Panc1 (cell line): ENCODE data around the gene CDH23. TPM values are rescaled to one million over a fixed set of nuclear protein-coding genes. Genes with fewer than 3 reads are reported as not detected.

ENCODE experiments used
- ATAC-seq: fragments of 200-7000 bp; cut with Tn5 transposase; 2 replicates; pipeline ENCODE4 v1.9.1; 2020; ENCODE audit warnings: mild to moderate bottlenecking, moderate library complexity
- BruUV-seq: library from RNA; stranded (reverse); fragments of 400-500 nt; replicated peaks from 2 replicates; lab custom pipeline; 2021; lab: Mats Ljungman, UMichigan
- CTCF ChIA-PET: fragments of 300-600 bp; sonication (Branson Sonifier 250); formaldehyde crosslinking; loops from one replicate; lab custom pipeline; 2022; ENCODE audit warnings: antibody characterized with exemption; lab: Charles Lee
- POLR2A ChIA-PET: fragments of 300-600 bp; sonication (Branson Sonifier 250); formaldehyde crosslinking; loops from one replicate; lab custom pipeline; 2022; ENCODE audit warnings: antibody characterized with exemption; lab: Charles Lee
- DNase-seq: peaks from one replicate; pipeline ENCODE4 v3.0.0-alpha.2; 2010; ENCODE audit warnings: low read depth, low spot score
- H3K27ac ChIP-seq: 2 replicates; pipeline ENCODE4 v1.5.1; 2011; ENCODE audit warnings: mild to moderate bottlenecking, low read length, inconsistent platforms
- H3K27me3 ChIP-seq: fragments of 200-500 bp; sonication (Bioruptor generic); 2 replicates; pipeline ENCODE4 v1.6.0; 2014; ENCODE audit warnings: low read length, inconsistent platforms; ENCODE audit not compliant: control insufficient read depth, insufficient read depth
- H3K36me3 ChIP-seq: fragments of 200-500 bp; sonication (Bioruptor generic); 2 replicates; pipeline ENCODE4 v1.5.1; 2014; ENCODE audit warnings: inconsistent platforms, mild to moderate bottlenecking, low read length, moderate library complexity; ENCODE audit not compliant: control insufficient read depth, insufficient read depth
- H3K4me1 ChIP-seq: 2 replicates; pipeline ENCODE4 v1.5.1; 2011; ENCODE audit warnings: inconsistent platforms, mild to moderate bottlenecking, low read length, moderate library complexity; ENCODE audit not compliant: control insufficient read depth, insufficient read depth
- H3K4me3 ChIP-seq, 2 experiments: 2 replicates each; pipeline ENCODE4 v1.5.1; 2011 to 2012; ENCODE audit warnings: low read depth in 2 of 2, low read length in 2 of 2, mild to moderate bottlenecking in 2 of 2, inconsistent platforms in 1 of 2, moderate library complexity in 1 of 2
- H3K9me3 ChIP-seq: fragments of 200-500 bp; sonication (Bioruptor generic); 2 replicates; pipeline ENCODE4 v1.5.1; 2014; ENCODE audit warnings: low read depth, mild to moderate bottlenecking, inconsistent platforms, low read length, moderate library complexity; ENCODE audit not compliant: control insufficient read depth, insufficient read depth
- POLR2AphosphoS5 ChIP-seq: IDR thresholded peaks from 2 replicates; pipeline ENCODE4 v1.6.1; 2012; ENCODE audit warnings: mild to moderate bottlenecking, low read depth, low read length, moderate library complexity
- REST ChIP-seq, 2 experiments: IDR thresholded peaks; 2 replicates each; pipeline ENCODE4 v1.6.1; 2011 to 2012; ENCODE audit warnings: low read depth in 2 of 2, control low read depth in 1 of 2, low read length in 1 of 2, mild to moderate bottlenecking in 1 of 2, moderate library complexity in 1 of 2; ENCODE audit not compliant: insufficient read depth in 1 of 2
- SIN3A ChIP-seq: IDR thresholded peaks from 2 replicates; pipeline ENCODE4 v1.6.1; 2012; ENCODE audit warnings: low read depth, mild to moderate bottlenecking, low read length, moderate library complexity, borderline replicate concordance; ENCODE audit not compliant: insufficient read depth
- TCF7L2 ChIP-seq: IDR thresholded peaks from 2 replicates; pipeline ENCODE4 v1.6.1; 2011; ENCODE audit warnings: mild to moderate bottlenecking, low read depth, low read length, inconsistent platforms
- in situ Hi-C: cut with HindIII; loops from 2 replicates; pipeline ENCODE4 v1.10.0; 2016; ENCODE audit warnings: low sequenced_read_pairs, low pct_unique_long_range_greater_than_20kb
- intact Hi-C: fragments of 100-400 bp; cut with micrococcal nuclease; formaldehyde crosslinking; loops from one replicate; pipeline ENCODE4 v1.10.0; 2022; ENCODE audit not compliant: unreplicated experiment
- total RNA-seq: library from RNA; stranded (reverse); gene quantifications from one replicate; pipeline ENCODE4 v1.2.1, GENCODE V29; 2021; ENCODE audit not compliant: unreplicated experiment
- TF ChIP-seq, protein P1 (sequence below): fragments of 450-650 bp; IDR thresholded peaks from 2 replicates; pipeline ENCODE4 v1.5.1; 2017; ENCODE audit warnings: mild to moderate bottlenecking

CDH23 gene
- total RNA-seq, 1 experiment from 2014 or later: 2.7 TPM

- intact Hi-C loops (no loop called here), in situ Hi-C loops (no loop called here)
- Histone ChIP-seq H3K9me3 (no peaks in the 10 kb centered on the region), H3K4me3 (no peak overlapping the region), H3K4me1 (no peaks in the 10 kb centered on the region), H3K36me3 (no peaks in the 10 kb centered on the region), H3K27me3 (no peaks in the 10 kb centered on the region), H3K27ac (no peak overlapping the region)
- no peak for TF ChIP-seq POLR2AphosphoS5
- ATAC-seq (no peak), DNase-seq (no peak)
- POLR2A ChIA-PET: interaction anchor here (0.6 kb wide), 1 partner anchor 280 kb away, joined by 11 read pairs; no protein-coding TSS in a partner anchor
- BruUV-seq: no TSS peak
- CTCF ChIA-PET: interaction anchor here (0.7 kb wide), 1 partner anchor 44 kb away, joined by 11 read pairs; no protein-coding TSS in a partner anchor
Measured at GRCh38 chr10:71653044-71653443, 256.3 kb downstream of the CDH23 start.

GRCh38 chr10:71656220-71656619 is 259.5 kb downstream of the CDH23 start:
- Histone ChIP-seq H3K4me3 (no peak overlapping the region), H3K27me3 (no peaks in the 10 kb centered on the region), H3K27ac (no peak overlapping the region), H3K9me3 (no peaks in the 10 kb centered on the region), H3K4me1 (no peaks in the 10 kb centered on the region), H3K36me3 (no peaks in the 10 kb centered on the region)
- TF ChIP-seq SIN3A (no peak), TCF7L2 (no peak), REST (IDR thresholded peaks at IDR 0.05; ENCODE audit: insufficient read depth in 1 of 2, low read depth in 2 of 2, low read length in 1 of 2) (no peak), POLR2AphosphoS5 (no peak)
- TF ChIP-seq, protein P1, sequence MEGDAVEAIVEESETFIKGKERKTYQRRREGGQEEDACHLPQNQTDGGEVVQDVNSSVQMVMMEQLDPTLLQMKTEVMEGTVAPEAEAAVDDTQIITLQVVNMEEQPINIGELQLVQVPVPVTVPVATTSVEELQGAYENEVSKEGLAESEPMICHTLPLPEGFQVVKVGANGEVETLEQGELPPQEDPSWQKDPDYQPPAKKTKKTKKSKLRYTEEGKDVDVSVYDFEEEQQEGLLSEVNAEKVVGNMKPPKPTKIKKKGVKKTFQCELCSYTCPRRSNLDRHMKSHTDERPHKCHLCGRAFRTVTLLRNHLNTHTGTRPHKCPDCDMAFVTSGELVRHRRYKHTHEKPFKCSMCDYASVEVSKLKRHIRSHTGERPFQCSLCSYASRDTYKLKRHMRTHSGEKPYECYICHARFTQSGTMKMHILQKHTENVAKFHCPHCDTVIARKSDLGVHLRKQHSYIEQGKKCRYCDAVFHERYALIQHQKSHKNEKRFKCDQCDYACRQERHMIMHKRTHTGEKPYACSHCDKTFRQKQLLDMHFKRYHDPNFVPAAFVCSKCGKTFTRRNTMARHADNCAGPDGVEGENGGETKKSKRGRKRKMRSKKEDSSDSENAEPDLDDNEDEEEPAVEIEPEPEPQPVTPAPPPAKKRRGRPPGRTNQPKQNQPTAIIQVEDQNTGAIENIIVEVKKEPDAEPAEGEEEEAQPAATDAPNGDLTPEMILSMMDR: no peak
- DNase-seq: no peak
- intact Hi-C loops: no loop called here
- ChIA-PET CTCF (no interaction called here), POLR2A (no interaction called here)
- ATAC-seq: no peak
- in situ Hi-C loops: no loop called here
- BruUV-seq: no TSS peak

GRCh38 chr10:71657604-71658466 is 261.1 kb downstream of the CDH23 start:
- no peak for TF ChIP-seq TCF7L2
- Histone ChIP-seq H3K4me1 (no peaks in the 10 kb centered on the region), H3K9me3 (no peaks in the 10 kb centered on the region), H3K36me3 (no peaks in the 10 kb centered on the region), H3K27ac (no peak overlapping the region), H3K27me3 (no peaks in the 10 kb centered on the region), H3K4me3 (no peak overlapping the region)
- ChIA-PET CTCF (interaction anchor here (0.7 to 1.0 kb wide), 2 partner anchors 14 to 1512 kb away, joined by 3 to 8 read pairs; no protein-coding TSS in a partner anchor), POLR2A (no interaction called here)
- intact Hi-C loops (no loop called here), in situ Hi-C loops (no loop called here)
- no TSS peak for BruUV-seq
- ATAC-seq (no peak), DNase-seq (no peak)
